ENCODE data around the gene GSX2. TPM values are rescaled to one million over a fixed set of nuclear protein-coding genes. Genes with fewer than 3 reads are reported as not detected.

Gene GSX2
- polyA plus RNA-seq, 1 of the 3 experiments (the other 2 are of a cell fraction) = 0.02 TPM

DNA sequence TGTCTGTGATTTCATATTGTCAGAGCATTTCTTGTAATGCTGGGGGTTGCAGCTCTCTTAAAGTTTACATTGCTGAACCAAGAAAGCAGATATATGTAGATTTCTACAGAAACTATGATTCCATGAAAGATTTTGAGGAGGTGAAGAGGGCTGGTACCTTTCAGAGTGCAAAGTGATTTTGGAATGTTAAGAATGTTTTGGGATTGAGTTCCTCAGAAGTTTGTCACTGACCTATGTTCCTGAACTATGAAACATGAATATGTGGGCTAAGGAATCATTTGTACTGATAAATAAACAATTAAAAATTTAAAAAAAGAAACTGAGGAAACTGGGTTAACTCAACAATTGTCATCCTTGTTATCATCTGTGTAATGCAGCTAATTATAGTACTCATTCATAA lies 23.3 kb upstream of the GSX2 start:
- Histone ChIP-seq H3K4me1 (ENCODE audit: control insufficient read depth in 1 of 2, insufficient read depth in 2 of 2, low read depth in 1 of 2, low read length in 1 of 2) (peaks cover 0 to 16% of the 10 kb centered on the region in 2 experiments; a peak in 2 of 4 replicates), H3K9me2 (no peaks in the 10 kb centered on the region), H3K36me3 (replicated peaks in 1 of 2; ENCODE audit: control insufficient read depth in 1 of 2, insufficient read depth in 2 of 2, low read length in 1 of 2) (no peaks in the 10 kb centered on the region), H4K20me1 (ENCODE audit: insufficient read depth) (no peaks in the 10 kb centered on the region), H2AFZ (ENCODE audit: low read depth) (peak overlapping the region; percentile 9; the same call in 1 of the 2 replicates), H3K4me3 (ENCODE audit: low read depth in 2 of 2, low read length in 1 of 2) (no peak overlapping the region), H3K9ac (no peak overlapping the region), H3K9me3 (no peaks in the 10 kb centered on the region), H3K27ac (ENCODE audit: low read depth in 2 of 2, low read length in 1 of 2) (no peak overlapping the region; a peak in 1 of 4 replicates), H3F3A (replicated peaks; ENCODE audit: insufficient read depth) (peaks cover 12% of the 10 kb centered on the region), H3K27me3 (ENCODE audit: insufficient read depth) (no peaks in the 10 kb centered on the region), H3K79me2 (ENCODE audit: insufficient read depth) (no peaks in the 10 kb centered on the region), H3K4me2 (no peak overlapping the region)
- DNase-seq = no peak
- POLR2A ChIA-PET = no interaction called here
- CTCF ChIA-PET = no interaction called here
- TF ChIP-seq MEF2A (IDR thresholded peaks at IDR 0.05; ENCODE audit: borderline replicate concordance, low read depth) (no peak), FOXM1 (IDR thresholded peaks at IDR 0.05; ENCODE audit: low read depth) (no peak)

GRCh38 chr4:54077812-54078211 lies 22.2 kb upstream of the GSX2 start:
- Histone ChIP-seq H4K20me1 (ENCODE audit: insufficient read depth) (no peaks in the 10 kb centered on the region), H3K4me2 (no peak overlapping the region), H3K27ac (ENCODE audit: low read depth in 2 of 2, low read length in 1 of 2) (no peak overlapping the region), H3K79me2 (ENCODE audit: insufficient read depth) (no peaks in the 10 kb centered on the region), H3K36me3 (replicated peaks in 1 of 2; ENCODE audit: control insufficient read depth in 1 of 2, insufficient read depth in 2 of 2, low read length in 1 of 2) (no peaks in the 10 kb centered on the region), H3K4me3 (ENCODE audit: low read depth in 2 of 2, low read length in 1 of 2) (no peak overlapping the region), H3K9me2 (no peaks in the 10 kb centered on the region), H3K4me1 (ENCODE audit: control insufficient read depth in 1 of 2, insufficient read depth in 2 of 2, low read depth in 1 of 2, low read length in 1 of 2) (peaks cover 3 to 19% of the 10 kb centered on the region in 2 experiments), H3K27me3 (ENCODE audit: insufficient read depth) (no peaks in the 10 kb centered on the region), H3K9ac (no peak overlapping the region), H3F3A (replicated peaks; ENCODE audit: insufficient read depth) (peaks cover 24% of the 10 kb centered on the region), H3K9me3 (no peaks in the 10 kb centered on the region), H2AFZ (ENCODE audit: low read depth) (no peak overlapping the region)
- WGBS (ENCODE audit: low lambda C conversion rate) = 92% methylated on average over 1 of the region's 1 CpG
- ChIA-PET CTCF (no interaction called here), POLR2A (no interaction called here)
- no peak for TF ChIP-seq FOSL2 (IDR thresholded peaks at IDR 0.05; ENCODE audit: borderline replicate concordance, low read depth)
- TF ChIP-seq REST (IDR thresholded peaks at IDR 0.05; ENCODE audit: low read depth, low read length) = no peak
- peak; percentile 39; the same call in 1 of the 2 replicates for TF ChIP-seq TCF12 (IDR thresholded peaks at IDR 0.05)
- peak; percentile 39; the same call in 1 of the 2 replicates for TF ChIP-seq NFIC (IDR thresholded peaks at IDR 0.05; ENCODE audit: borderline replicate concordance)
- TF ChIP-seq PBX3 (IDR thresholded peaks at IDR 0.05) = peak; percentile 61
- TF ChIP-seq JUND (IDR thresholded peaks at IDR 0.05) = 0 out of 2 replicates have a peak, but pooled peaks have one; percentile 12
- no peak for TF ChIP-seq NRF1 (IDR thresholded peaks at IDR 0.05; ENCODE audit: low read depth, low read length)
- no peak for DNase-seq
